ENCODE measurements around the gene MTCL1. TPM values are rescaled to one million over a fixed set of nuclear protein-coding genes. Genes with fewer than 3 reads are reported as not detected.

Gene MTCL1
- total RNA-seq, 1 donor from 2014 or later: 17.5 TPM

DNA sequence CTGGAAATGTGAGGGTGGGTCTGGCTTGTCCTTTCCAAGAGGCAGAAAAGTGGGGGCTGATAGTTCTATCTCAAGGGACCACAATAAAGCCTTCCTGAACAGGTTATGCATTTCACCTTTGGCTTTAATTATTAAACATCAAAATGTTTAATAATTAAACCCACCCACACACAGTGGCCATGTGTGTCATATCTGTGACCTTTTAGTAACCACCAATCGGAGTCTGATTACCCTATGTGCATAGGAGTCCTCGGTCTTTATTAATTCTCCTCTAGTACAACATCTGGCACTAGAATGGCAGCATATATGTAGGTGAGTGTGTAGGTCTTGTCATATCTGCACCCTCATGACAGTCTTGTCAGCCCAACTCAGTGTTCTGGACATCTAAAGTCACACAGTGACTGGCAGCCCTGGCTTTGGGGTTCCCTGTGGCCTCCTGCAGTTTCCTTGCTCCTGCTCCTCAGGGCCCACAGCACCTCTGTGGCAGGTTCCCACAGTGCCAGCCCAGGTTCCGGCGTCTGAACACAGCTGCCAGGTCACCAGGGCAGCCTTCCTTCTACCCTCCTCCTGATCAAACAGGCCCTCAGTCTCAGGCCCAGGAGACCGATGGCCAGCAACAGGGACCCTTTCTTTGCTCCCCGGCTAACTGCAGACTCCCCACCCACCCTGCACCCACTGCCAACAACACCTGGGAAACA, 100.9 kb downstream of the MTCL1 start:
- no peak for DNase-seq (ENCODE audit: low read depth, low spot score)

- no peak for DNase-seq (ENCODE audit: low read depth, low spot score)
Measured at GRCh38 chr18:8806798-8807487, 101.6 kb downstream of the MTCL1 start.

DNA sequence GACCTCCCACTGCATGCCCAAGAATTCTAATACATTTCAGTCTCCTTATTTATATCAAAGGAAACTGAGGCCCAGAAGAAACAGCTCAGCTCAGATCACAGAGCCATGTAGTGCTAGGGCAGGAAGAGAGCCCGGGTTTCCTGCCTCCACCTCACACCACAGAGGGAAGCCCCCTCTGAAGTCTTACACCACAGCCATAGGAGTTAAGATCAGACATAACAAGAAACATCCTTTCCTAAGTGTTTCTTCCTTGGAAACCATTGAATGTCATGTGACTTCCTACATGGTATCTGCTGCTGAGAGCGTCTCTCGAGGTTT, 102.1 kb downstream of the MTCL1 start:
- no peak for DNase-seq (ENCODE audit: low read depth, low spot score)

DNA sequence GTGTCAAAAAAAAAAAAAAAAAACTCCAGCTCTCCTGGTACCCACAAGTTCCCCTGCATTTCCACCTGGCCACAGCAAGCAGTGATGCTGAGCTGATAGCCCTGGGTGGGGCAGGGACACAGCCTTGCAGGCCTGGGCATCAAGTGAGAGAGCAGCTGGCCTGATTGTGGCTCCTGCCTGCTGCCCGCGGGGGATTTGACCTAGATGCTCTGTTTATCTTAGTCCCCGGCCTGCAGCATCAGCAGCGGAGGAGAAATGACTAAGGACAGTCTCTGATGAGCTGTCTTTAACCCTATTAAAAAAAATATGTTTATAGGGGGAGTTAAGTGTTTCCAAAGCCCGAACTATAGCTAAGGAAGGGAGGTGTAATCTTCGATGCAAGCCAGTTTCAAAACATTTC, 102.6 kb downstream of the MTCL1 start:
- DNase-seq (ENCODE audit: low read depth, low spot score): no peak

DNA sequence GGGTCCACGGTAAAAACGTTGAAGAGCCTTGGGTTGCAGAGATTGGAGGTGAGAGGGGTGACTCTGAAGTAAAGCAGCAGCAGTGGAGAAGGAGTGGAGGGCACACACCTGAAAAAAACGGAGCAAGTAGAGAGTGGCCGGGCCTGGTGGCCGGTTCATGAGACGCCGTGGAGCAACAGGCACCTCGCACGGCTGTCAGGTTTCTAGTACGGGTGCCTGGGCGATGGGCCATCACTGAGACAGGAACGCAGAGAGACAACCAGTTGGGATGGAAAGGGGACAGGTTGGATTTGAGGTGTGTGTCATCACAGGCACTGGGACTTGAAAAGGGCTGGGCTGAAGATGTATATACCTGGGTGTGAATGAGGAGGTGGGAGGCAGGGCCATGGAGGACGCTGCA, 104.2 kb downstream of the MTCL1 start:
- no peak for DNase-seq (ENCODE audit: low read depth, low spot score)

DNA sequence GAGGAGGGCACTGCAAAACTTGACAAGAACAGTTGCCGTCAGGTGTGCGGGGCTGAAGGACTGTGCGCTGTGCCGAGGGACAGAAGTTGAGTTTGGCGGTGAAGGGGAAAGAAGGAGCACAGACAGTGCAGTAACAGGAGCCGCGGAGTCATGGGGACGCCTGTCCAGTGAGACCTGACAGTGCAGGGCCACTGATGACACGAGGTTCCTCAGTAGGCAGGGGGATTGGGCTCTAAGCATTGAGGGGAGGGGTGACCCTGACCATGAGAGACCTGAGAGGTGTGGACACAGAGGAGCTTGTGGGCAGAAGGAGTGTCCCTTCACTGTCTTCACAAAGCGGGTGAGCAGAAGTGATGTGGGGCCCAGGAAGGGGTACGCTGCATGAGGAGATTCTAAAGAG, 104.8 kb downstream of the MTCL1 start:
- no peak for DNase-seq (ENCODE audit: low read depth, low spot score)

DNA sequence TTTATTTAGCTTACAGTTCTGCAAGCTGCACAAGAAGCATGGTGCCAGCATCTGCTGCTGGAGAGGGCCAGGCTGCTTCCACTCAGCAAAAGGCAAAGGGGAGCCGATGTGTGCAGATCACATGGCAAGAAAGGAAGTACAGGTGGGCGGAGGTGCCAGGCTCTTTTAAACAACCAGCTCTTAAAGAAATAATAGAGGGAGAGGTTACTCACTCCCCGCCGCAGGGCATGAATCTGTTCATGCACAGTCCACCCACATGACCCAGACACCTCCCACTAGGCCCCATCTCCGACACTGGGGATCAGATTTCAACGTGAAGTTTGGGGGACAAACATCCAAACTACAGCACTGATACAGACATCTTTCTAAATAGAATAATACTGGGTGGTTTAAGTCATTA, 105.8 kb downstream of the MTCL1 start:
- no peak for DNase-seq (ENCODE audit: low read depth, low spot score)

GRCh38 chr18:8812631-8813030, 107.3 kb downstream of the MTCL1 start:
- no peak for DNase-seq (ENCODE audit: low read depth, low spot score)

DNA sequence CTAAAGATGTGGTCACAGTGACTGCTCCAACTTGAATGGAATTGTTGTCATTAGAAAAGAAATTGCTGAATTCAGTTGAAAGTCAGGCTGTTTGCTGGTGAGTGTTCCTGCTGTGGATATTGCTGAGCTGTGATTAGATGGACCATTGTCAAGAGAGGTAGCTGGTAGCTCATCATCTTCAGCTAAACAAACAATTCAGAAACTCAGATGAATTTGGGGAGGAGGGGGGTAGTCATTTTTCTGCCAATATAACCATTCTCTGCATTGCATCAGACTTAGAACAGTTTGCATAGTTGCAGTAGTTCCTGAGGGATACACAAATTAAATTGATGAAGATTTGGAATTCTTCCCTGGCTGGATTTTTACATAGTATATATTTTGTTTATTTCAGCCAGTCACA, 108.3 kb downstream of the MTCL1 start:
- DNase-seq (ENCODE audit: low read depth, low spot score): no peak

GRCh38 chr18:8814206-8814605, 108.8 kb downstream of the MTCL1 start:
- DNase-seq (ENCODE audit: low read depth, low spot score): no peak

DNA sequence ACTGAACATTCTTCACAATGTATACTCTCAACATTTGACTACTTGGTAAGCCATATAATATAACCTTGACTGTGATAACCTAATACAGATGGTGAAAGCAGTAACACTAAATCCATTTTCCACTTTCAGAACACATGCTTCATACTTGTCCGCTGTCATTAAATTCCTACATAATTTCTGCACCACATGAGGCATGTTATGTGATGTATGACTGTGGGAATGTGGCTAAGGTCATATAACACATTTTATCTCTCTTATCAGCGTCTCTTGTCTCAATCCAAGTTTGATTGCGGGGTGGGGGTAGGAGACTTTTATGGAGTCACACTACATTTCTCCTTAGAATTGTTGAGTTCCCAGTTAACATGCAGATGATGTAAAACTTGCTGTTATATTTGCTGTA, 110.9 kb downstream of the MTCL1 start:
- DNase-seq (ENCODE audit: low read depth, low spot score): no peak

- DNase-seq (ENCODE audit: low read depth, low spot score): no peak
Measured at GRCh38 chr18:8816816-8817215, 111.5 kb downstream of the MTCL1 start.

DNA sequence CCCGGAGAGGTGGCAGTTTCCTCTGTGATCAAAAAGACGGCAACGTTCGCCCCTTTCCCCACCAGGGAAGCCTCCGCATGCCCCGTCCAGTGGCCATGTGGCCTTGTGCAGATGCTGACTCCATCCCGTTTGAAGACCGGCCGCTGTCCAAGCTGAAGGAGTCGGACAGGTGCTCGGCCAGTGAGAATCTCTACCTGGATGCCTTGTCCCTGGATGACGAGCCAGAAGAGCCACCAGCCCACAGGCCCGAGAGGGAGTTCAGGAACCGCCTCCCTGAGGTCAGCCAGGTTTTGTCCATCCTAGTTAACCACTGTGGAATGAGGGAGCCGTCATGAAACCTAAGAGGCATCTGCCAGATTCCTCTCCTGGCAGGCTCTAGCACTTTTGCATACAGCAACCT, 113.6 kb downstream of the MTCL1 start:
- DNase-seq (ENCODE audit: low read depth, low spot score): no peak

- DNase-seq (ENCODE audit: low read depth, low spot score): no peak
Measured at GRCh38 chr18:8820396-8821082, 115.2 kb downstream of the MTCL1 start.

GRCh38 chr18:8821083-8821465, 115.7 kb downstream of the MTCL1 start:
- DNase-seq (ENCODE audit: low read depth, low spot score): no peak

GRCh38 chr18:8821531-8821930, 116.2 kb downstream of the MTCL1 start:
- no peak for DNase-seq (ENCODE audit: low read depth, low spot score)

DNA sequence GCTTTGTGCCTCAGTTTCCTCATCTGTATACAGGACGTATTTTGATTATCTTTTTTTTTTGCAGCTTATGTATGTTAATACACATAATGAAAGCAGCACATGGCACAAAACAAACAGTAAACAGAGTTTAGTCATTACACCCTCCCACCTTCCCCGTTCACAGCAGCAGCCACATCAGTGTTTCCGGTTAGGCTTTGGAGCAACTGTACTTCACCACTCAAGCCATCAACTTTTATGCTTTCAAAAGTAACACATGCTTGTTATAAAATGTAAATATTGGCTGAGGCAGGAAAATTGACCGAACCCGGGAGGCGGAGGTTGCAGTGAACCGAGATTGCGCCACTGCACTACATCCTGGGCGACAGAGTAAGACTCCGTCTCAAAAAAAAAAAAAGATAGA, 117.3 kb downstream of the MTCL1 start:
- no peak for DNase-seq (ENCODE audit: low read depth, low spot score)

- DNase-seq (ENCODE audit: low read depth, low spot score): no peak
Measured at GRCh38 chr18:8823530-8823929, 118.2 kb downstream of the MTCL1 start.

GRCh38 chr18:8824846-8825245, 119.5 kb downstream of the MTCL1 start:
- DNase-seq (ENCODE audit: low read depth, low spot score): no peak

DNA sequence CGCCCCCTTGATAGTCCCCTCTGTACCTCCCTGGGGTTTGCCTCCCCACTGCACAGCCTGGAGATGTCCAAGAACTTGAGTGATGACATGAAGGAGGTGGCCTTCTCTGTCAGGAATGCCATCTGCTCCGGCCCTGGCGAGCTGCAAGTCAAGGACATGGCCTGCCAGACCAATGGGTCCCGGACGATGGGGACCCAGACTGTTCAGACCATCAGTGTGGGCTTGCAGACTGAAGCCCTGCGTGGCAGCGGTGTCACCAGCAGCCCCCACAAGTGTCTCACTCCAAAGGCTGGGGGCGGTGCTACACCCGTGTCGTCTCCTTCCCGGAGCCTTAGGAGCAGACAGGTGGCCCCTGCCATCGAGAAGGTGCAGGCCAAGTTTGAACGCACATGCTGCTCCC, 119.9 kb downstream of the MTCL1 start:
- no peak for DNase-seq (ENCODE audit: low read depth, low spot score)

- DNase-seq (ENCODE audit: low read depth, low spot score): no peak
Measured at GRCh38 chr18:8825729-8826375, 120.5 kb downstream of the MTCL1 start.

DNA sequence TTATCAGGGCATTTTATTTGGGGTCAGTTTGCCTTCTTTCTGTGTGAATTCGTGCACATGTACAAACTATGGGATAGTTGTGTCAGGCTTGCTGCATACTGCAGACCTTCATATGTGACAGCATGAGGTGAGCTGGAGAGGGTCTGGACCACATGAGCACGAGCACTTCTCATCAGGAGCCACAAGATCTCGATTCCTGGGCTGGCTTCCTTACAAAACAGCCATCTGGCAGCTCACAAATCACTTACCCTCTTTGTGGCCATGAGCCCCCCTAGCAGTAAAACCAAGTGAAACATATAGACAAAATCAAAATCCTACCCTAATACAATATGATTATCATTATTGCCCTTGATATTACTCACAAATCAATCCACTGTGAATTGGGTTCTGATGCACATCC, 121.2 kb downstream of the MTCL1 start:
- DNase-seq (ENCODE audit: low read depth, low spot score): no peak
